Kidney epithelial cell (primary cell): ENCODE results near the gene TCEAL6. TPM values are rescaled to one million over a fixed set of nuclear protein-coding genes. Genes with fewer than 3 reads are reported as not detected.
A peak's percentile ranks its signal among the peaks of the same experiment; 100 is the strongest.
"Not testable (repeated sequence)": the region's sequence is repeated elsewhere in the genome, so short reads cannot be mapped to it uniquely, and the experiment has no call there.

Experiments
- DNase-seq: peaks from one replicate; pipeline ENCODE4 v3.0.0-alpha.2; 2010; ENCODE audit warnings: low read depth
- H3K27me3 ChIP-seq: 2 replicates; pipeline ENCODE4 v1.6.0; 2011; ENCODE audit warnings: low read length; ENCODE audit not compliant: control insufficient read depth, insufficient read depth
- H3K36me3 ChIP-seq: 2 replicates; pipeline ENCODE4 v1.5.1; 2011; ENCODE audit warnings: low read length; ENCODE audit not compliant: control insufficient read depth, insufficient read depth
- H3K4me3 ChIP-seq: 2 replicates; pipeline ENCODE4 v1.5.1; 2011; ENCODE audit warnings: low read depth, mild to moderate bottlenecking, control low read depth, low read length
- total RNA-seq: library from RNA; depleted of rRNA; stranded (reverse); fragments of >200 nt; gene quantifications from 2 replicates; pipeline ENCODE4 v1.2.3, GENCODE V29; 2015
- TF ChIP-seq, protein P1 (sequence below): IDR thresholded peaks from 2 replicates; pipeline ENCODE4 v1.5.1; 2011; ENCODE audit warnings: mild to moderate bottlenecking, moderate library complexity, low read length, control low read depth, inconsistent platforms; ENCODE audit not compliant: insufficient read depth, poor library complexity, severe bottlenecking

The TCEAL6 gene
- not detected in 2 replicates for total RNA-seq

- H3K27me3 ChIP-seq, DNase-seq, H3K36me3 ChIP-seq, H3K4me3 ChIP-seq: not testable (repeated sequence)
These were observed at the start of gene TCEAL6 for GRCh38 chrX:102142274-102142673. TSS of gene TCEAL6 (minus strand) at chrX:102142481.

DNA sequence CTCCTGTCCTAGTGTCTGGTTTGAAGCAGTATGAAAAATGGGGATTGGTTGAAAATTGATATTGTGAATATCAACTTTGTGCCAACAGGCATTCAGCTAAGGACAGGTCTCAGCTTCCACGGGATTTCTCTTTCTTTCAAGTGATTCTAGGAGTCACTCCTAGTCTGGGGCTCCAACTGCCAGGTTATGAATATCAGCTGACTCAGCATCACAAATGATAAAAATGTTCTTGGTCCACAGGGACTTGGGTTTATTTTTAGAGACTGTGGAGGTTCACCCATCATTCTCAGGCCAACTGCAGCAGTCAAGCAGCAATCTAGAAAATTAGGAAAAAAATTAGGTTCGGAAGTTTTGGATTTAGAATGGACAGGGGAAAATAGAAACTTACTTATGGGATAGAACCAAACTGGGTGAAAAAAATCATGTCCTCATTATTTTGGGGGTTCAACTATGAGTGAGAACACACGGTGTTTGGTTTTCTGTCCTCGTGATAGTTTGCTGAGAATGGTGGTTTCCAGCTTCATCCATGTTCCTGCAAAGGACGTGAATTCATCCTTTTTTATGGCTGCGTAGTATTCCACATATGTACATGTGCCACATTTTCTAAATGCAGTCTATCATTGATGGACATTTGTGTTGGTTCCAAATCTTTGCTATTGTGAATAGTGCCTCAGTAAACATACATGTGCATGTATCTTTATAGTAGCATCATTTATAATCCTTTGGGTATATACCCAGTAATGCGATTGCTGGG lies 43.9 kb upstream of the TCEAL6 start:
- H3K4me3 ChIP-seq, result no peak overlapping the region
- TF ChIP-seq, protein P1, sequence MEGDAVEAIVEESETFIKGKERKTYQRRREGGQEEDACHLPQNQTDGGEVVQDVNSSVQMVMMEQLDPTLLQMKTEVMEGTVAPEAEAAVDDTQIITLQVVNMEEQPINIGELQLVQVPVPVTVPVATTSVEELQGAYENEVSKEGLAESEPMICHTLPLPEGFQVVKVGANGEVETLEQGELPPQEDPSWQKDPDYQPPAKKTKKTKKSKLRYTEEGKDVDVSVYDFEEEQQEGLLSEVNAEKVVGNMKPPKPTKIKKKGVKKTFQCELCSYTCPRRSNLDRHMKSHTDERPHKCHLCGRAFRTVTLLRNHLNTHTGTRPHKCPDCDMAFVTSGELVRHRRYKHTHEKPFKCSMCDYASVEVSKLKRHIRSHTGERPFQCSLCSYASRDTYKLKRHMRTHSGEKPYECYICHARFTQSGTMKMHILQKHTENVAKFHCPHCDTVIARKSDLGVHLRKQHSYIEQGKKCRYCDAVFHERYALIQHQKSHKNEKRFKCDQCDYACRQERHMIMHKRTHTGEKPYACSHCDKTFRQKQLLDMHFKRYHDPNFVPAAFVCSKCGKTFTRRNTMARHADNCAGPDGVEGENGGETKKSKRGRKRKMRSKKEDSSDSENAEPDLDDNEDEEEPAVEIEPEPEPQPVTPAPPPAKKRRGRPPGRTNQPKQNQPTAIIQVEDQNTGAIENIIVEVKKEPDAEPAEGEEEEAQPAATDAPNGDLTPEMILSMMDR, result no peak

GRCh38 chrX:102155806-102156179 lies 13.5 kb upstream of the TCEAL6 start, which contains the start of gene BEX5:
TSS of gene BEX5 (minus strand) at chrX:102155977. CDS start at chrX:102154265, 1,712 bp downstream.
- TF ChIP-seq, protein P1, result no peak
- no peaks in the 10 kb centered on the region for H3K36me3 ChIP-seq
- no peaks in the 10 kb centered on the region for H3K27me3 ChIP-seq
- DNase-seq, result peak; percentile 37
- H3K4me3 ChIP-seq, result peak within 1 kb of the TSS; percentile 38

More for the DNA sequence above, 43.9 kb upstream of the TCEAL6 start:
- H3K27me3 ChIP-seq, result no peaks in the 10 kb centered on the region
- DNase-seq, result no peak
- no peaks in the 10 kb centered on the region for H3K36me3 ChIP-seq

GRCh38 chrX:102154900-102155805 lies 12.9 kb upstream of the TCEAL6 start:
- Histone ChIP-seq H3K36me3 (no peaks in the 10 kb centered on the region), H3K4me3 (peak overlapping the region; percentile 38), H3K27me3 (no peaks in the 10 kb centered on the region)
- TF ChIP-seq, protein P1, result no peak
- no peak for DNase-seq

GRCh38 chrX:102154218-102154860 lies 12.1 kb upstream of the TCEAL6 start:
- no peaks in the 10 kb centered on the region for H3K27me3 ChIP-seq
- H3K4me3 ChIP-seq, result no peak overlapping the region
- DNase-seq, result no peak
- H3K36me3 ChIP-seq, result no peaks in the 10 kb centered on the region
- TF ChIP-seq, protein P1, result peak; percentile 22

DNA sequence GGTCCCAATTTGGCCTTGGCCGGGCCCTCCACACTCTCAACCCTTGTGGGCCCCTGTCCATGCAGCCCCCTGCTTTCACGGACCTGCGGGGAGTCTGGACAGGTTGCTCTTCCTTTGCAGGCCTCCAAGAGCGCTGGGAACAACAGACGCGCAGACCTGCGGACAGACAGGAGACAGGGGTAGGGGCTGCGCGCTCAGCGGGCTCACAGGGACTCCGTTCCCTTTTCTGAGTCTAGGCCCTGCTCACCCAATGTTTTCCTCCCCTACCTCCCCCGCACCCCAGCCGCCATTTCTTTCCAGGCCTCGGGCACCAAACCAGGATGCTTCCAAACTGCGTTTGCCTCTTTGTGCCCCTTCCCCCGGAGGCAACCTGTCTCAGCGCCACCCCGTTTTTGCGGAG lies 650 bp downstream of the TCEAL6 start:
- not testable (repeated sequence) for DNase-seq, H3K4me3 ChIP-seq, H3K27me3 ChIP-seq

DNA sequence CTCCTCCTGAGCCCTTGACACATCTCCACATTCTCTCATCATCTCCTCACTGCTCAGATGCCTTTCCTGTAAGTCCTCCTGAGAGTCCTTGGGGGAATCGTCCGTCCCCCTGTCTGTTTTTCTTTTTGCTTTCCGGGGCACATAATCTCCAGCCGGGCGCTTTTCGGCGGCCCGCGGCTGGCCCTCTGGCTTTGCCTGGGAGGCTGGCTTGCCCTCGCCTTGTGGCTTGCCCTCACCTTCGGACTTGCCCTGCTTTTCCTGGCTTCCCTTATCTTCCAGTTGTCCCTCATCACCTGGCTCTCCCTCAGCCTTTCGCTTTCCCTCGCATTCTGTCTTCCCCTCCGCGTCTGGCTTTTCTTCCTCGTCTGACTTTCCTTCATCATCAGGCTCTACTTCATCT lies 1.4 kb downstream of the TCEAL6 start:
- H3K36me3 ChIP-seq, H3K27me3 ChIP-seq, DNase-seq, H3K4me3 ChIP-seq: not testable (repeated sequence)

More for the DNA sequence above, 650 bp downstream of the TCEAL6 start:
- not testable (repeated sequence) for H3K36me3 ChIP-seq
